Hepatocyte (in vitro differentiated cells): ENCODE measurements around the gene ZSCAN2. TPM values are rescaled to one million over a fixed set of nuclear protein-coding genes. Genes with fewer than 3 reads are reported as not detected.
A peak's percentile ranks its signal among the peaks of the same experiment; 100 is the strongest.

Experiments
- DNase-seq: peaks from one replicate; pipeline ENCODE4 v3.0.0-alpha.2; 2016; ENCODE audit warnings: low spot score
- H2AFZ ChIP-seq: fragments of 200-600 bp; sonication (generic); 2 replicates; pipeline ENCODE4 v1.6.0; 2016; ENCODE audit warnings: antibody characterized with exemption, mild to moderate bottlenecking
- H3K27ac ChIP-seq: fragments of 200-600 bp; sonication (generic); 2 replicates; pipeline ENCODE4 v1.5.1; 2016; ENCODE audit warnings: mild to moderate bottlenecking
- H3K27me3 ChIP-seq: fragments of 200-600 bp; sonication (generic); 2 replicates; pipeline ENCODE4 v1.6.1; 2016
- H3K36me3 ChIP-seq: fragments of 200-600 bp; sonication (generic); replicated peaks from 2 replicates; pipeline ENCODE4 v1.5.1; 2016; ENCODE audit warnings: low read depth; ENCODE audit not compliant: insufficient read depth
- H3K4me1 ChIP-seq: fragments of 200-600 bp; sonication (generic); 2 replicates; pipeline ENCODE4 v1.5.1; 2016; ENCODE audit warnings: mild to moderate bottlenecking, moderate library complexity; ENCODE audit not compliant: insufficient read depth
- H3K4me2 ChIP-seq: fragments of 200-600 bp; sonication (generic); 2 replicates; pipeline ENCODE4 v1.6.0; 2016
- H3K4me3 ChIP-seq: fragments of 200-600 bp; sonication (generic); 2 replicates; pipeline ENCODE4 v1.5.1; 2016; ENCODE audit warnings: mild to moderate bottlenecking
- H3K79me2 ChIP-seq: fragments of 200-600 bp; sonication (generic); 2 replicates; pipeline ENCODE4 v1.6.0; 2017; ENCODE audit warnings: mild to moderate bottlenecking
- H3K9me2 ChIP-seq: fragments of 200-600 bp; sonication (generic); replicated peaks from 2 replicates; pipeline ENCODE4 v1.6.0; 2017; ENCODE audit warnings: mild to moderate bottlenecking; ENCODE audit not compliant: insufficient read depth
- H3K9me3 ChIP-seq: fragments of 200-600 bp; sonication (generic); 2 replicates; pipeline ENCODE4 v1.5.1; 2016; ENCODE audit warnings: low read depth, mild to moderate bottlenecking
- H4K20me1 ChIP-seq: fragments of 200-600 bp; sonication (generic); 2 replicates; pipeline ENCODE4 v1.6.0; 2016; ENCODE audit warnings: mild to moderate bottlenecking; ENCODE audit not compliant: insufficient read depth, poor library complexity, severe bottlenecking
- EZH2 ChIP-seq: fragments of 200-600 bp; sonication (generic); IDR thresholded peaks from 2 replicates; pipeline ENCODE4 v1.6.1; 2016; ENCODE audit warnings: antibody characterized with exemption, mild to moderate bottlenecking, borderline replicate concordance
- EZH2phosphoT487 ChIP-seq: fragments of 200-600 bp; sonication (generic); IDR thresholded peaks from one replicate; pipeline ENCODE4 v1.6.1; 2018; ENCODE audit warnings: antibody characterized with exemption, mild to moderate bottlenecking, low read depth, moderate library complexity; ENCODE audit not compliant: unreplicated experiment, severe bottlenecking
- WGBS: methylation state at CpG from one replicate; pipeline ENCODE4 v1.1.6; 2016; ENCODE audit warnings: low lambda C conversion rate; ENCODE audit errors: missing lambda C conversion rate; 5-methylcytosine and 5-hydroxymethylcytosine counted together
- polyA plus RNA-seq: library from polyadenylated mRNA; unstranded; fragments of >200 nt; fragmentation: Nextera tagmentation; extraction: Ambion mirVana; gene quantifications from 2 replicates; pipeline ENCODE4 v1.2.1, GENCODE V29; 2016
- total RNA-seq: library from RNA; depleted of rRNA; stranded (reverse); fragments of >200 nt; gene quantifications from 2 replicates; pipeline ENCODE4 v1.2.3, GENCODE V29; 2014
- TF ChIP-seq, protein P1 (sequence below): fragments of 200-600 bp; sonication (generic); IDR thresholded peaks from 2 replicates; pipeline ENCODE4 v1.5.1; 2016; ENCODE audit warnings: antibody characterized with exemption, mild to moderate bottlenecking; ENCODE audit not compliant: poor library complexity

ZSCAN2 gene
- total and polyA plus RNA-seq, 2 experiments from 2014 or later: 11.2 to 21.8 TPM

DNA sequence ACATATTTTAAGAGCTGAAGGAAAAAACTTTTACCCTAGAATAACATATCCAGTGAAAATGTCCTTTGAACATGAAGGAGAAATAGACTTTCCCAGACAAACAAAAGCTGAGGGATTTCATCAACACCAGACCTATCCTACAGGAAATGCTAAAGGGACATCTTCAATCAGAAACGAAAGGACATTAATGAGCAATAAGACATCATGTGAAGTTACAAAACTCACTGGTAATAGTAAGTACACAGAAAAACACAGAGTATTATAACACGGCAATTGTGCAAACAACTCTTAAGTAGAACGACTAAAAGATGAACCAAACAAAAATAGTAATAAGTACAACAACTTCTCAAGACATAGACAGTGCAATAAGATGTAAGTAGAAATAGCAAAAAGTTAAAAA lies 3.5 kb upstream of the ZSCAN2 start:
- H3K36me3 ChIP-seq: no peaks in the 10 kb centered on the region
- no peaks in the 10 kb centered on the region for H4K20me1 ChIP-seq
- H3K27me3 ChIP-seq: no peaks in the 10 kb centered on the region
- TF ChIP-seq EZH2phosphoT487: no peak
- TF ChIP-seq, protein P1, sequence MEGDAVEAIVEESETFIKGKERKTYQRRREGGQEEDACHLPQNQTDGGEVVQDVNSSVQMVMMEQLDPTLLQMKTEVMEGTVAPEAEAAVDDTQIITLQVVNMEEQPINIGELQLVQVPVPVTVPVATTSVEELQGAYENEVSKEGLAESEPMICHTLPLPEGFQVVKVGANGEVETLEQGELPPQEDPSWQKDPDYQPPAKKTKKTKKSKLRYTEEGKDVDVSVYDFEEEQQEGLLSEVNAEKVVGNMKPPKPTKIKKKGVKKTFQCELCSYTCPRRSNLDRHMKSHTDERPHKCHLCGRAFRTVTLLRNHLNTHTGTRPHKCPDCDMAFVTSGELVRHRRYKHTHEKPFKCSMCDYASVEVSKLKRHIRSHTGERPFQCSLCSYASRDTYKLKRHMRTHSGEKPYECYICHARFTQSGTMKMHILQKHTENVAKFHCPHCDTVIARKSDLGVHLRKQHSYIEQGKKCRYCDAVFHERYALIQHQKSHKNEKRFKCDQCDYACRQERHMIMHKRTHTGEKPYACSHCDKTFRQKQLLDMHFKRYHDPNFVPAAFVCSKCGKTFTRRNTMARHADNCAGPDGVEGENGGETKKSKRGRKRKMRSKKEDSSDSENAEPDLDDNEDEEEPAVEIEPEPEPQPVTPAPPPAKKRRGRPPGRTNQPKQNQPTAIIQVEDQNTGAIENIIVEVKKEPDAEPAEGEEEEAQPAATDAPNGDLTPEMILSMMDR: no peak
- TF ChIP-seq EZH2: no peak
- H3K4me2 ChIP-seq: peak overlapping the region; percentile 62
- no peaks in the 10 kb centered on the region for H3K9me2 ChIP-seq
- DNase-seq: no peak
- H3K4me1 ChIP-seq: peaks cover 5% of the 10 kb centered on the region
- H3K79me2 ChIP-seq: peaks cover 14% of the 10 kb centered on the region
- H2AFZ ChIP-seq: peak overlapping the region; percentile 63
- H3K27ac ChIP-seq: peak overlapping the region; percentile 72
- WGBS: 61% methylated on average over 3 of the region's 3 CpGs
- H3K4me3 ChIP-seq: no peak overlapping the region
- no peaks in the 10 kb centered on the region for H3K9me3 ChIP-seq

DNA sequence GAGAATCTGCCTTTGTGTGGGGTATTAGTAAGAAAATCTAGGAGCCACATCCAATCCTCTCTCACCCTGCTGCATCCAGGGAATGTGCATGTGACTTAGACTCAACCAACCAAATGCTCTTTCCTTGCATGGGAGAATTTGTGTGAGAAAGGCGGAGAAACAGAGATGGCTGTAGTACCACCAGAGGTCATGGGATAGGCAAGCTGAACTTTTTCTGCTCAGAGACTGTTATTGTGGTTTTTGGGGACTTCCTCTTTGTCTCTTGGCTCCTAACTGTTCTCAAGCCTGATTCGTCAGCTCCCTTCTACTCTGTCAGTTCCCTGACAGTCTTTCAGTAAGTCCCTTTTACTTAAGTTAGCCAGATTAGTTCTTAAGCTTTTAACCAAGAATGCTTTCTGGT lies 2.6 kb upstream of the ZSCAN2 start:
- no peak overlapping the region for H3K4me2 ChIP-seq
- H4K20me1 ChIP-seq: no peaks in the 10 kb centered on the region
- no peaks in the 10 kb centered on the region for H3K27me3 ChIP-seq
- peaks cover 21% of the 10 kb centered on the region for H3K79me2 ChIP-seq
- no peaks in the 10 kb centered on the region for H3K36me3 ChIP-seq
- WGBS: 87% methylated on average over 2 of the region's 2 CpGs
- no peaks in the 10 kb centered on the region for H3K9me2 ChIP-seq
- no peak for TF ChIP-seq EZH2
- TF ChIP-seq, protein P1: no peak
- TF ChIP-seq EZH2phosphoT487: no peak
- no peak for DNase-seq
- no peak overlapping the region for H3K27ac ChIP-seq
- H3K9me3 ChIP-seq: no peaks in the 10 kb centered on the region
- no peak overlapping the region for H3K4me3 ChIP-seq
- H3K4me1 ChIP-seq: peaks cover 10% of the 10 kb centered on the region
- no peak overlapping the region for H2AFZ ChIP-seq

DNA sequence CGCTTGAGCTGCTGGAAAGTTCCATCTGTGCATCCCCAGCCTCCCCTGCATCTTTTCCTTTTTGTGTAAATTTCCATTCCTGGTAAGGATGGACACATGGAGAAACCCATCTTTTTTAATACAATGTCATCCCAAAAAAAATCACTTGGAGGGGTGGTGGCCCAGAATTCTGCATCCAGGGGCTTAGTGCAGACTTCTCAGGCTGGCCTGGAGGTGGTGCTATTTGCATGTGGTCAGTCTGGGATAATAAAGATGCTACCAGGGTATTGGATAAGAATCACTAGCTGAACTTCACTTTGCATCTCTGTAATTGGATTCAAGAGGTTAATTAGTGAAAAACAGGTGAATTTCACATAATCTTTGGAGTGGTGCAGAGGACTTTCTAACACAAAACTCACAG lies 1.8 kb upstream of the ZSCAN2 start:
- Histone ChIP-seq H3K4me3 (no peak overlapping the region), H3K4me2 (no peak overlapping the region), H3K9me3 (no peaks in the 10 kb centered on the region), H3K36me3 (no peaks in the 10 kb centered on the region), H2AFZ (no peak overlapping the region), H3K27me3 (no peaks in the 10 kb centered on the region), H4K20me1 (no peaks in the 10 kb centered on the region), H3K79me2 (peaks cover 28% of the 10 kb centered on the region), H3K4me1 (peaks cover 10% of the 10 kb centered on the region), H3K27ac (no peak overlapping the region), H3K9me2 (no peaks in the 10 kb centered on the region)
- WGBS: 80% methylated on average over 1 of the region's 1 CpG
- DNase-seq: peak; percentile 74
- TF ChIP-seq, protein P1: peak; percentile 63
- no peak for TF ChIP-seq EZH2
- TF ChIP-seq EZH2phosphoT487: no peak

DNA sequence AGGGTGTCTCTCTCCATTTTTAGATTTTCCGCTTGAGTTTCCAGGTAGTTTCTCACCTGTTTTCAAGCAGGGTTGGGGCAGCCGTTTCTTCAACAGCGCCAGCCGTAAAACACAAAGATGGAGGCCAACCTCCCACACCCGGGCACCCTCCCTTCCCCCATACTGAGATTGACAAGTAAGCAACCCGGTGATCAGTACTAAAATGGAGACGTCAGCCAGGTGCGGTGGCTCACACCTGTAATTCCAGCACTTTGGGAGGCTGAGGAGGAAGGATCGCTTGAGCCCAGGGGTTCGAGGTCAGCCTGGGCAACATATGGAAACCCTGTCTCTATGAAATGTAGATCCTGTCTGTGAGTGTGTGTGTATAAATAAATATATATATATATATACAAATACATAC lies 903 bp upstream of the ZSCAN2 start:
- peaks cover 13% of the 10 kb centered on the region for H3K4me1 ChIP-seq
- 92% methylated on average over 10 of the region's 10 CpGs for WGBS
- no peak for DNase-seq
- TF ChIP-seq EZH2 (no peak), EZH2phosphoT487 (no peak)
- TF ChIP-seq, protein P1: no peak
- H3K4me2 ChIP-seq: peak overlapping the region; percentile 85
- no peaks in the 10 kb centered on the region for H3K9me3 ChIP-seq
- no peaks in the 10 kb centered on the region for H3K36me3 ChIP-seq
- H4K20me1 ChIP-seq: no peaks in the 10 kb centered on the region
- H3K9me2 ChIP-seq: no peaks in the 10 kb centered on the region
- H2AFZ ChIP-seq: no peak overlapping the region
- H3K4me3 ChIP-seq: no peak overlapping the region
- no peak overlapping the region for H3K27ac ChIP-seq
- H3K79me2 ChIP-seq: peaks cover 35% of the 10 kb centered on the region
- no peaks in the 10 kb centered on the region for H3K27me3 ChIP-seq
